Tibial nerve (tissue), 4 donors: Measurements from ENCODE around the gene MSRB3.

ENCODE experiments used
- CTCF ChIP-seq, 5 experiments: fragments of 200-600 bp in 3 of 5; fragments of 450-650 bp in 2 of 5; sonication (generic) in 3 of 5; IDR thresholded peaks; one replicate each; pipeline ENCODE4 v1.5.1; 2016 to 2019; ENCODE audit warnings: antibody characterized with exemption in 5 of 5, mild to moderate bottlenecking in 3 of 5, moderate library complexity in 2 of 5
- EP300 ChIP-seq, 2 donors: sonication (generic); formaldehyde crosslinking; IDR thresholded peaks; one replicate each; pipeline ENCODE4 v1.6.1; 2017; ENCODE audit warnings: antibody characterized with exemption in 2 of 2, mild to moderate bottlenecking in 1 of 2
- POLR2A ChIP-seq, 2 donors: fragments of 450-650 bp; IDR thresholded peaks; one replicate each; pipeline ENCODE4 v1.6.1; 2017; ENCODE audit warnings: antibody characterized with exemption in 2 of 2, mild to moderate bottlenecking in 2 of 2, moderate library complexity in 2 of 2

- TF ChIP-seq CTCF (IDR thresholded peaks at IDR 0.05) (no peak), EP300 (IDR thresholded peaks at IDR 0.05) (no peak), POLR2A (IDR thresholded peaks at IDR 0.05) (no peak)
Observed at GRCh38 chr12:65307169-65307501, 28.7 kb downstream of the MSRB3 start.
